Neuron (in vitro differentiated cells): ENCODE measurements around the gene PJA1.

Experiments used
- H2AFZ ChIP-seq: one replicate; pipeline ENCODE4 v1.6.1; 2013; ENCODE audit warnings: low read depth, mild to moderate bottlenecking, inconsistent platforms, low read length, moderate library complexity
- H3K27me3 ChIP-seq: one replicate; pipeline ENCODE4 v1.6.1; 2013; ENCODE audit warnings: low read length; ENCODE audit not compliant: insufficient read depth
- H3K36me3 ChIP-seq: one replicate; pipeline ENCODE4 v1.6.1; 2013; ENCODE audit warnings: low read length; ENCODE audit not compliant: insufficient read depth
- H3K4me1 ChIP-seq: one replicate; pipeline ENCODE4 v1.6.1; 2013; ENCODE audit warnings: low read length; ENCODE audit not compliant: insufficient read depth
- H3K4me3 ChIP-seq: 2 replicates; pipeline ENCODE4 v1.5.1; 2013; ENCODE audit warnings: mild to moderate bottlenecking, low read length, moderate library complexity
- H3K9me3 ChIP-seq: one replicate; pipeline ENCODE4 v1.6.1; 2013; ENCODE audit warnings: low read length

Gene PJA1

DNA sequence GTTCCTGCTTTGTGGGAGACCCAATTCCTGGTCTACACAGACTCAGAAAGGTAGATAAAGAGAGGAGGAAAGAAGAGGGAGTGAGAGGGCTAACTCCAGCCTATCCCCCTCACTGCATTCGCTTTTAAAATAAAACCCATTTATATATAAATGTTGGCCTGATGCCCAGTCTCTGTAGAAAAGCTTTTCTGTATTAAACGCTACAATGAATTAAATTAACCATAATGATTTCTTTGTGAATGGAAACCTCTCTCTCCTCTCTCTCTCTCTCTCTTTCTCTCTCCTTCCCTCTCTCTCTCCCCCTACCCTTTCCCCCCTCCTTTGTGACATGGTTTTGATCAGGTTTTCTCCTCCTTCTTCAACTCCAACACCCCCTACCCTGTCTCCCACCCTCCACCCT lies 34.8 kb downstream of the PJA1 start:
- Histone ChIP-seq H3K4me3 (no peak overlapping the region), H3K36me3 (no peaks in the 10 kb centered on the region), H3K4me1 (peaks cover 21% of the 10 kb centered on the region), H3K9me3 (no peaks in the 10 kb centered on the region), H3K27me3 (peaks cover 4% of the 10 kb centered on the region), H2AFZ (no peak overlapping the region)

DNA sequence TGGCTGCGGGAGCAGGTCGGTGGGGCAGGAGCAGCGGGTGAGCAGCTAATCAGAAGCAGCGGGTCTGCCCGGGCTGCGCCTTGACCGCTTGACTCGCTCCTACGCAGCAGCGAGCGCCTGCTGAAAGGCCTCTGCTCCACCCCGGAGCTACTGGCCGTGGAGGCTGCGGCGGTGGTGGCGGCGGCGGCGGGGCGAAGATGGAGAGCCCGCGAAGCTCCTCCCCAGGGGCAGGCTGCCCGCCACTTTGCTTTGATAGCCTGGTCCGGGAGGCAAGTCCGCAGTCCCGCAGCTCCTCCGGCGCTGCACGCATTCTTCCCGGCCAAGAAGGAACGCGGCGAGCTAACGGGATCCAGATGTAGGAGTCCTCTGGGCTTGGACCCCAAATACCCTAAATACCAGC lies 36.7 kb downstream of the PJA1 start:
- H3K27me3 ChIP-seq = peaks cover 4% of the 10 kb centered on the region
- H3K4me3 ChIP-seq = no peak overlapping the region
- no peaks in the 10 kb centered on the region for H3K36me3 ChIP-seq
- no peak overlapping the region for H2AFZ ChIP-seq
- H3K9me3 ChIP-seq = no peaks in the 10 kb centered on the region
- peaks cover 20% of the 10 kb centered on the region for H3K4me1 ChIP-seq

DNA sequence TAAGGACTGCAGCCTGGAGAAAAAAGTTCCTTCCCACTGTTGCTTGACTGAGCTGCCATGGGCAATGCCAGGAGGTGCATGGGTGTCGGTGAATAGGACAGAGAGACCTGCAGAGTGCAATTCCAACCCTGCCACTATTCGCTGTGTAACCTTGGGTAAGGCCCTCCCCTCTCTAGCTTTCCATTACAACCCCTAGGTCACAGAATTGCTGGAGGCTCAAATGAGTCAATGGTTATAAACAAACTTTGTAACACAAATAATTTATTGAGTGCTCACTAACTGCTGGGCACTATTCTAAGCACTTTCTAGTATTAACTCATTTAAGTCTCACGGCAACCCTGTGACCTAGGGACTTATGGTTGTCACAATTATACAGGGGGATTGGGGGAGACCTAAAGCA lies 37.8 kb downstream of the PJA1 start:
- H3K9me3 ChIP-seq = no peaks in the 10 kb centered on the region
- H2AFZ ChIP-seq = no peak overlapping the region
- H3K36me3 ChIP-seq = no peaks in the 10 kb centered on the region
- H3K4me1 ChIP-seq = peaks cover 17% of the 10 kb centered on the region
- H3K4me3 ChIP-seq = no peak overlapping the region
- peaks cover 4% of the 10 kb centered on the region for H3K27me3 ChIP-seq

DNA sequence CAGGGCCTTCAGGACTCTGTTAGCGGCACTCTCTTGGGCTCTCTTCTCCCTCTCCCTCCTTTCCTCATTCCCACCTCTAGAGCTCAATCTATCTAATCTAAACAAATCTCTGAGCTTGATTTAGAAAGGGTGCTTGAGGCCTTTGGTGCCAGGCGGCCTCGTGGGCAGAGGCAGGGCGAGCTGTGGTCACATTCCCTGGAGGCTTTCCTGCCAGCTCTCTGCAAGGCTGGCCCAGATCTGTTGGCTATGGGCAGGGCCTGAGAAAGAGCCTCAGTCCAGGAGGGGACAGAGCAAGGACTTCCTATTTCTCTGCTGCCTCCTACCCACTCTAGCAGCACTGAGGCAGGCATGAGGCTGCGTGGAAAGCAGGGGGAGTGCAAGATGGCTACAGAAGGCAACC lies 38.6 kb downstream of the PJA1 start:
- Histone ChIP-seq H3K4me1 (peaks cover 9% of the 10 kb centered on the region), H3K9me3 (no peaks in the 10 kb centered on the region), H3K4me3 (no peak overlapping the region), H3K27me3 (peaks cover 4% of the 10 kb centered on the region), H3K36me3 (no peaks in the 10 kb centered on the region), H2AFZ (no peak overlapping the region)

DNA sequence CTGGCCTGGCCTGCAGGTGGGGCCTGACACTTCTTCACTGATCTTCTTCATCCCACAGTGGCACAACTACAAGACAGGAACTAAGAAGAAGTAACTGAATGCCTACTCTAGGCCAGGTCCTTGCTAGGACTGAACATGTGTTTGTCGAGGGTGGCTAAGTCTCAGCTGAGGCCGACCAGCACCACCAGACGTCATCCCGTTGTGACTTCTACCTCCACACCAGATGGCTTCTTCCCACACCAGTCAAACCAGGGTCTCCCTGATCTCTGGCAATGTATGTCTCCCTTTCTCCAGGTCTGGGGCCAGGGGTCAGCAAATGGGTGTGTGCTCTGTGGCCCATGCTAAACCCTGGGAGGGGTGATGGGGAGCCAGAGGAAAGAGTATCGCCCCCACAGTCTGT lies 40.2 kb downstream of the PJA1 start:
- H3K27me3 ChIP-seq = peaks cover 4% of the 10 kb centered on the region
- H3K36me3 ChIP-seq = no peaks in the 10 kb centered on the region
- no peak overlapping the region for H3K4me3 ChIP-seq
- peaks cover 6% of the 10 kb centered on the region for H3K4me1 ChIP-seq
- H3K9me3 ChIP-seq = no peaks in the 10 kb centered on the region
- no peak overlapping the region for H2AFZ ChIP-seq

DNA sequence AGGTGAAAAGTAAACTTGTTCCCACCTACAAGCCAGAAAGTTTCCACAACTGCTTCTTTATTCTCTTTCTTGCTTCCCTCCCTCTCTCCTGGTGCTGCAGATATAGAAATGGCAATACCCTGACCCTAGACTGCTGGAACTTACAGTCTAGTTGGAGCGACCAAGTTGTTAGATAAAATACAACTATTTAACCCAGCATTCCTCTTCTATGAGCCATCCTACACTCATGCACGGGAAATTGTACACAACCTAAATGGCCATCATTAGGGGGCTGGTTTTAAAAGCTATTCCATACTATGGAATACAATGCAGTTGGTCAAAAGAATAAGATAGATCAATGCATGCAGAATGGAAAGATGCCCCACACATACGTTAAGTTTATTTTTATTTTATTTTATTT lies 41.1 kb downstream of the PJA1 start:
- Histone ChIP-seq H3K4me3 (no peak overlapping the region), H3K4me1 (peaks cover 10% of the 10 kb centered on the region), H2AFZ (no peak overlapping the region), H3K27me3 (peaks cover 4% of the 10 kb centered on the region), H3K9me3 (no peaks in the 10 kb centered on the region), H3K36me3 (no peaks in the 10 kb centered on the region)

DNA sequence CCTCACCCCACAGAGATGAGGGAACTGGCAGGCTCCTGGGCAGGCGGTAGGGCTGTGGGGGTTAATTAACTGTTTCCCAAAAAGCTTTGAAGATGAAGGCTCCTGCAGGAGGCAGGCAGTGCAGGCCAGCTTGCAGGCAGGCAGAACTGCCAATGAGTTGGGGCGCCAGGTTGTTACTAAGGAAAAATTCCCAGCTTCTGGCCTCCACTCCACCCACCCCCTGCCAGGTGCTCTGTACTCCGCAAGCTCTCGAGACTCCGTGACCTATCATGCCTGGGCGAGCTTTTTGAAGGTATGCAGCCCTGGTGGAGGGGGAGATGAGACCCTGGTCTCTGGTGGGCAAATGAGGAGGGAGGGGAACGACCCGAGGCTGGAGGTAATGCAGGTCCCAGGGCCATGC lies 41.8 kb downstream of the PJA1 start:
- Histone ChIP-seq H3K9me3 (no peaks in the 10 kb centered on the region), H3K36me3 (no peaks in the 10 kb centered on the region), H3K27me3 (peaks cover 4% of the 10 kb centered on the region), H2AFZ (no peak overlapping the region), H3K4me3 (no peak overlapping the region), H3K4me1 (peaks cover 4% of the 10 kb centered on the region)

DNA sequence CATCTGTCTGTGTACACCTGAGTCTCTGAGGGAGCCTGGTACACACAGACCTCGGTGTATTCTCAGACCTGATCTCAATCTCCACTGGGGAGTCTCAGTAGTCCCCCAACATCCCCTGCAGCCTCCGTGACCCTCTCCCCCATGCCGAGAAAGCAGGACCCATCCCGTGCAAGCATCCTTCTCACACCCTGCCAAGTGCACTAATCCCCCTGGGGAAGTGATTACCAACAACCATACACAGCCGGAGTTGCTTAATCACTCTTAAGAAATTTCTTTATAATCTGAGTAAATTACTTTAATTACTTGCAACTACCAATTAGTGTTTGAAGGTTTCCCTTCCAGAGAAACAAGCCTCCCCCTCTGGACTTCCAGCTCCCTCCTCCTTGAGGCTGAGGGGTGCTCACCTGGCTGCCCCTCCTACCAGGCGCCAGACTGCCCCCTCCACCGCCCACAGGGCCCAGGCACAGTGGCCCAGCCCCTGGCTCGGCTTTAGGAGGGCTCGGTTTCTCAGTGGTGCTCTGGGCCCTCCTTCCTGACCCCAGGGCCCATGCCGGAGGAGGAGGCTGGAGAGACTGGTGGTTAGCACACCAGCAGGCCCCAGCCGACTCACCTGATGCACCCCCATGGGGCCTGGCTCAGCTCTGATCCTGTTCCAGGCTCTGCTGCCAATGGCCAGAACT lies 43.8 kb downstream of the PJA1 start:
- Histone ChIP-seq H3K27me3 (no peaks in the 10 kb centered on the region), H3K4me3 (no peak overlapping the region), H3K4me1 (peaks cover 4% of the 10 kb centered on the region), H3K36me3 (no peaks in the 10 kb centered on the region), H3K9me3 (no peaks in the 10 kb centered on the region), H2AFZ (no peak overlapping the region)

DNA sequence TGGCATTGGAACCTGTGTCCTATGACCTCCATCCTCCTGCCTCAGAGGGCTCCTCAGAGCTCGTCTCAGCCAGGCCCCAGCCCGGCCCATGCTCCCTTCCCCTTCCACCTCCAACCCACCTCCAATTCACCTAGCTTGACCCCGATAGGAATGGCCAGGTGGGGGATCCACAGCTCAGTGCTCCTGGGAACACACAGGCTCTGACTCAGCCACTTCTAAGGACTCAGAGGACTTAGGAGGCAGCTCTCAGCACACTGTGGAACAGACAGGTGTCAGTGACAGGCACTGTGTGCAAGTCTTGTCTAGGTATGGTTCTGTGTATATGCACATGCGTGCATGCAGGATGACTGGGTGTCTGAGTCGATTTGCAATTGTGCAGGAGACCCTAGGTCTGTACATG lies 44.8 kb downstream of the PJA1 start:
- Histone ChIP-seq H2AFZ (no peak overlapping the region), H3K27me3 (no peaks in the 10 kb centered on the region), H3K4me3 (no peak overlapping the region), H3K9me3 (no peaks in the 10 kb centered on the region), H3K4me1 (peaks cover 4% of the 10 kb centered on the region), H3K36me3 (no peaks in the 10 kb centered on the region)

DNA sequence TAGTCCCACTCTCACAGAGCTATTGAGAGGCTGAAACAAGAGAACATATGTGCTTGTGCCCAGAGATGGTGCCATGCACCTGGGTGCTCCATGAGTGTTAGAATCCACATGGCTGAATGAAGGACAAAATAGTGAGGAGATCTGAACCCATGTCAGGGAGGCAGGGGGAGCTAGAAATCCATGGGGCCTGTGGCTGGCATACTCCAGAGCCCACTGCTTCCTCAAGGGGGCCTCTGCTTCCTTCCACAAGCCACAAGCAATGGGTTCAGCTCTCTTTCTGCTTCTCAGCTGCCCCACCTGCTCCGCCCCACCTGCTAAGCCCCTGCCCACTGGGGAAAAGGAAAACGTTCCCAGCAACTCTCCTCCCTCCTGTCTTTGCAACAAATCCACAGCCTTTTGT lies 46.1 kb downstream of the PJA1 start:
- no peaks in the 10 kb centered on the region for H3K27me3 ChIP-seq
- peaks cover 4% of the 10 kb centered on the region for H3K4me1 ChIP-seq
- no peaks in the 10 kb centered on the region for H3K9me3 ChIP-seq
- no peak overlapping the region for H3K4me3 ChIP-seq
- H3K36me3 ChIP-seq = no peaks in the 10 kb centered on the region
- H2AFZ ChIP-seq = no peak overlapping the region

DNA sequence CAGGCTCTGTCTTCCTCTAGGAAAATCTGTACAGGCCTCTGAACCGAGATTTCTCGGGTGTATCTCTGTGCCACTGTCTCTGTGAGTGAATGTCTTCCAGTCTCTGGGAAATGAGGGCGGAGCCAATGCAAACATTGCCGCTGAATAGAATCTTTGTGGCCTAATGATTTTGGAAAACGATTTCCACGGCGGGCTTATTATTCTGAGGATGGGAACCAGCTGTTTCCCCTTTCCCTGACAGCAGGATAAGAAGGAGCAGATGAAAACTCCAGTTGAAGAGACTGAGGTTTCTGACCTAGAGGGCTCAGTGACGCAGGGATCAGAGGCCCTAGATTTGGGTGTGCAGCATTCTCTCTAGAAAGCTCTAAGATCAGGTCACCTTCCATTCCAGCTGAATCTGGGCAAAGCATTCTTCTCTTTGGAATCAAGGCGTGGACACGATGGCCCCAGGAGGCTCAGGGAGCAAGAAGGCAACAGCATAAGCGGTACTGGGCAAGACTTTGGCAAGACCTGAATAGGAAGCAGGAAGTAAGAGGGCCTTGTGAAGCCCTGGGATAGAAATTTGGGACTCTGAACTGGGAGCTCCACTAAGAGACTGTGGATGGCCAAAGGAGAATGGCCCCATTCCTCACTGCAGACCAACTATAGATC lies 47.3 kb downstream of the PJA1 start:
- no peaks in the 10 kb centered on the region for H3K27me3 ChIP-seq

DNA sequence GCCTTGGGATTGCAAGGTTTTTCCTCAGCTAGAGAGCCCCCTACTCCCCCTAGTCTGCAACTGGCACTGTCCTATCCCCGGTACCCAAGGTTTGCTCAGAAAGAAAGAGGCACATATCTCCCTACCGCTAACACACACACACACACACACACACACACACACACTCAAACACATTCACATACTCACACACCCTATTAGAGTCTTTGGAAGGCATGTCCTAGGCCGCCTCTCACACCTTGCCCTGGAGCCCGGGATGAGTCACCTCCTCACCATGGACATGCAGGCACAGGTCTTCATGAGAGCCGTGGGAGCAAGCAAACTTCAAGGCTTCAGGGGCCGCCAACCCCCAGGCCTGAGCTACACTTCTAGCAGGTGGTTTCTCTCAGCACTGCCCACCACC lies 49.2 kb downstream of the PJA1 start:
- H3K4me1 ChIP-seq = peaks cover 4% of the 10 kb centered on the region
- H3K36me3 ChIP-seq = no peaks in the 10 kb centered on the region
- H3K9me3 ChIP-seq = no peaks in the 10 kb centered on the region
- no peak overlapping the region for H3K4me3 ChIP-seq
- H2AFZ ChIP-seq = no peak overlapping the region
- H3K27me3 ChIP-seq = no peaks in the 10 kb centered on the region

More for the DNA sequence above, 47.3 kb downstream of the PJA1 start:
- Histone ChIP-seq H3K4me1 (peaks cover 4% of the 10 kb centered on the region), H3K4me3 (no peak overlapping the region), H3K36me3 (no peaks in the 10 kb centered on the region), H2AFZ (no peak overlapping the region), H3K9me3 (no peaks in the 10 kb centered on the region)

DNA sequence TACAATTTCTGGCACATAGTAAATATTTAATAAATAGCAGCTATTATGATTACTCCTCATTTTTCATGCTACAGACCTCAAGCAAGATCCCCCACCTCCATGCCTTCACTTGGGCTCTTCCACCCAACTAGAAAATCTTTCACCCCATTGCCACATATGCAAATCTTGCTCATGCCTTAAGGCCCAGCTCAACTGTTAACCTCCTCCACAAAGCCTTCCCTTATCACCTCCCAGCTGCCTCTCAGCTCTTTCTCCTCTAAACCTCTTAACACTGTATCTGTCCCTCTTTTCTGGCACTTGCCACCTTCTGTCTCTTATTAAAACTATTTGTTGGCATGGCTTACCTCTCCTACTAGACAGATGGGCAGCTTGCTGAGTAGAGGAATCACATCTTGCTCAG lies 51.5 kb downstream of the PJA1 start:
- no peaks in the 10 kb centered on the region for H3K36me3 ChIP-seq
- H3K4me3 ChIP-seq = no peak overlapping the region
- H3K9me3 ChIP-seq = no peaks in the 10 kb centered on the region
- H3K4me1 ChIP-seq = peaks cover 7% of the 10 kb centered on the region
- H3K27me3 ChIP-seq = no peaks in the 10 kb centered on the region
- H2AFZ ChIP-seq = no peak overlapping the region
